B cell (primary cell): ENCODE data around the gene CALML4. TPM values are rescaled to one million over a fixed set of nuclear protein-coding genes. Genes with fewer than 3 reads are reported as not detected.

ENCODE experiments used
- ATAC-seq: fragments of 200-7000 bp; cut with Tn5 transposase; one replicate; pipeline ENCODE4 v1.10.0; 2021; ENCODE audit warnings: low read depth, mild to moderate bottlenecking, moderate number of reproducible peaks, moderate library complexity
- CTCF ChIA-PET: fragments of 350-600 bp; sonication (Branson Sonifier 250); formaldehyde crosslinking; loops from one replicate; lab custom pipeline; 2021; ENCODE audit warnings: antibody characterized with exemption, inconsistent platforms; lab: Charles Lee
- POLR2A ChIA-PET: fragments of 350-600 bp; sonication (Branson Sonifier 250); formaldehyde crosslinking; loops from one replicate; lab custom pipeline; 2021; ENCODE audit warnings: antibody characterized with exemption; lab: Charles Lee
- DNase-seq: peaks from one replicate; pipeline ENCODE4 v3.0.0; 2013
- H2AFZ ChIP-seq: 2 replicates; pipeline ENCODE4 v1.6.1; 2012; ENCODE audit warnings: mild to moderate bottlenecking, low read depth, low read length; ENCODE audit not compliant: insufficient read depth, poor library complexity, severe bottlenecking
- H3K27ac ChIP-seq, 2 donors: 1 replicate in 1 of 2; 2 replicates in 1 of 2; pipeline ENCODE4 v1.5.1; 2012 to 2013; ENCODE audit warnings: low read length in 2 of 2, mild to moderate bottlenecking in 2 of 2, moderate library complexity in 1 of 2
- H3K27me3 ChIP-seq, 4 experiments: fragments of 200-600 bp in 1 of 4; sonication (generic) in 1 of 4; replicated peaks in 1 of 4; 1 replicate in 2 of 4; 2 replicates in 2 of 4; pipeline versions ENCODE4 v1.6.1 to v1.7.0; 2013 to 2016; ENCODE audit warnings: low read length in 3 of 4, mild to moderate bottlenecking in 2 of 4, mixed read lengths in 1 of 4, moderate library complexity in 1 of 4; ENCODE audit not compliant: insufficient read depth in 4 of 4, control insufficient read depth in 3 of 4; ENCODE audit errors: control extremely low read depth in 1 of 4
- H3K36me3 ChIP-seq, 2 experiments: replicated peaks in 1 of 2; 1 replicate in 1 of 2; 2 replicates in 1 of 2; pipeline versions ENCODE4 v1.6.1 to v1.7.1; 2013; ENCODE audit warnings: low read length in 1 of 2; ENCODE audit not compliant: insufficient read depth in 2 of 2, control insufficient read depth in 1 of 2; ENCODE audit errors: control extremely low read depth in 1 of 2, extremely low read depth in 1 of 2
- H3K4me1 ChIP-seq, 2 donors: fragments of 200-600 bp in 1 of 2; sonication (generic) in 1 of 2; 1 replicate in 1 of 2; 2 replicates in 1 of 2; pipeline versions ENCODE4 v1.5.1 to v1.6.1; 2013 to 2017; ENCODE audit warnings: low read length in 2 of 2; ENCODE audit not compliant: control insufficient read depth in 2 of 2, insufficient read depth in 2 of 2
- H3K4me2 ChIP-seq: replicated peaks from 2 replicates; pipeline ENCODE3; 2012; ENCODE audit warnings: mild to moderate bottlenecking, low read depth, low read length; ENCODE audit not compliant: poor library complexity, severe bottlenecking
- H3K4me3 ChIP-seq, 5 experiments: fragments of 200-600 bp in 1 of 5; sonication (generic) in 1 of 5; 1 replicate in 3 of 5; 2 replicates in 2 of 5; pipeline versions ENCODE4 v1.5.1 to v1.7.0; 2011 to 2016; ENCODE audit warnings: low read length in 4 of 5, mild to moderate bottlenecking in 4 of 5, low read depth in 2 of 5, control low read depth in 1 of 5, moderate library complexity in 1 of 5; ENCODE audit not compliant: insufficient read depth in 1 of 5; ENCODE audit errors: control extremely low read depth in 1 of 5, extremely low read depth in 1 of 5
- H3K79me2 ChIP-seq: fragments of 200-600 bp; sonication (generic); one replicate; pipeline ENCODE4 v1.6.0; 2016; ENCODE audit warnings: low read length; ENCODE audit not compliant: control insufficient read depth, insufficient read depth
- H3K9ac ChIP-seq: fragments of 200-600 bp; sonication (generic); 2 replicates; pipeline ENCODE4 v1.6.1; 2017; ENCODE audit warnings: mild to moderate bottlenecking, low read length, moderate library complexity
- H3K9me3 ChIP-seq, 3 donors: one replicate each; pipeline versions ENCODE4 v1.6.1 to v1.7.1; 2013; ENCODE audit warnings: low read length in 2 of 3; ENCODE audit not compliant: control insufficient read depth in 2 of 3, insufficient read depth in 1 of 3; ENCODE audit errors: control extremely low read depth in 1 of 3
- H4K20me1 ChIP-seq: 2 replicates; pipeline ENCODE4 v1.6.0; 2012; ENCODE audit warnings: mild to moderate bottlenecking, low read length; ENCODE audit not compliant: insufficient read depth, control insufficient read depth, poor library complexity, severe bottlenecking
- H3K27ac Mint-ChIP-seq: one replicate; pipeline ENCODE4 v1.8.0; 2021; ENCODE audit warnings: mixed read lengths
- H3K27me3 Mint-ChIP-seq: one replicate; pipeline ENCODE4 v1.8.0; 2021; ENCODE audit warnings: mixed read lengths
- H3K4me1 Mint-ChIP-seq: one replicate; pipeline ENCODE4 v1.8.0; 2021; ENCODE audit warnings: mixed read lengths
- H3K4me3 Mint-ChIP-seq: one replicate; pipeline ENCODE4 v1.8.0; 2021; ENCODE audit warnings: mixed read lengths
- H3K9me3 Mint-ChIP-seq: one replicate; pipeline ENCODE4 v1.8.0; 2022; ENCODE audit warnings: mixed read lengths; ENCODE audit not compliant: insufficient read depth
- CTCF ChIP-seq: fragments of 200-600 bp; IDR thresholded peaks from one replicate; pipeline ENCODE4 v1.8.0; 2022; ENCODE audit warnings: antibody characterized with exemption, mild to moderate bottlenecking
- EZH2 ChIP-seq: IDR thresholded peaks from 2 replicates; pipeline ENCODE4 v1.6.1; 2012; ENCODE audit warnings: borderline replicate concordance, low read depth, mild to moderate bottlenecking, moderate library complexity, low read length; ENCODE audit not compliant: insufficient read depth, poor library complexity, severe bottlenecking
- WGBS: methylation state at CpG from one replicate; pipeline ENCODE4 v1.1.5; 2013; ENCODE audit warnings: missing lambda C conversion rate; ENCODE audit not compliant: insufficient coverage; 5-methylcytosine and 5-hydroxymethylcytosine counted together
- intact Hi-C: fragments of 100-400 bp; cut with micrococcal nuclease; formaldehyde crosslinking; loops from one replicate; pipeline ENCODE4 v1.10.0; 2022
- polyA plus RNA-seq: library from polyadenylated mRNA; depleted of rRNA; stranded (reverse); fragments of >200 nt; gene quantifications from 2 replicates; pipeline ENCODE4 v1.2.3, GENCODE V29; 2012
- total RNA-seq, 2 donors: library from RNA; stranded (reverse); fragments of 120-200 nt in 1 of 2; gene quantifications; 1 replicate in 1 of 2; 2 replicates in 1 of 2; pipeline versions ENCODE4 v1.2.3 to v1.2.4, GENCODE V29; 2013 to 2022

CALML4 gene
- total and polyA plus RNA-seq, 2 donors (not counting 1 experiment from before 2014, with no cell fraction given), result 2.4 to 4.2 TPM

GRCh38 chr15:68205954-68206539, 915 bp upstream of the CALML4 start:
- Histone ChIP-seq H3K27ac (no peak overlapping the region), H3K79me2 (peaks cover 3% of the 10 kb centered on the region), H2AFZ (no peak overlapping the region), H3K4me3 (no peak overlapping the region), H3K9me3 (peaks cover 0 to 7% (median 0%) of the 10 kb centered on the region in 3 donors), H3K36me3 (peaks cover 0 to 3% of the 10 kb centered on the region in 2 experiments), H3K27me3 (no peaks in the 10 kb centered on the region), H3K4me2 (peak overlapping the region; percentile 17), H4K20me1 (no peaks in the 10 kb centered on the region), H3K4me1 (peaks cover 26 to 35% of the 10 kb centered on the region in 2 donors), H3K9ac (no peak overlapping the region)
- no peak overlapping the region for H3K4me3 Mint-ChIP-seq
- ATAC-seq (no peak), DNase-seq (no peak)
- TF ChIP-seq CTCF (no peak), EZH2 (no peak)
- 57% methylated on average over 1 of the region's 14 CpGs for WGBS
- CTCF ChIA-PET, result no interaction called here
- no peaks in the 10 kb centered on the region for H3K9me3 Mint-ChIP-seq
- H3K27ac Mint-ChIP-seq, result no peak overlapping the region
- POLR2A ChIA-PET, result no interaction called here
- H3K4me1 Mint-ChIP-seq, result peaks cover 27% of the 10 kb centered on the region
- no peaks in the 10 kb centered on the region for H3K27me3 Mint-ChIP-seq
- intact Hi-C loops, result no loop called here

- no peak overlapping the region for H2AFZ ChIP-seq
- H3K36me3 ChIP-seq, result peaks cover 0 to 3% of the 10 kb centered on the region in 2 experiments
- Mint-ChIP-seq H3K9me3 (no peaks in the 10 kb centered on the region), H3K4me1 (peaks cover 25% of the 10 kb centered on the region), H3K27me3 (no peaks in the 10 kb centered on the region), H3K27ac (no peak overlapping the region), H3K4me3 (no peak overlapping the region)
- peak overlapping the region; percentile 17 for H3K4me2 ChIP-seq
- H3K9ac ChIP-seq, result no peak overlapping the region
- no peak overlapping the region for H3K27ac ChIP-seq
- H3K9me3 ChIP-seq, result peaks cover 0 to 7% (median 0%) of the 10 kb centered on the region in 3 donors
- H3K79me2 ChIP-seq, result peaks cover 3% of the 10 kb centered on the region
- H3K4me1 ChIP-seq, result peaks cover 24 to 33% of the 10 kb centered on the region in 2 donors
- intact Hi-C loops, result no loop called here
- no peak overlapping the region for H3K4me3 ChIP-seq
- H4K20me1 ChIP-seq, result no peaks in the 10 kb centered on the region
- DNase-seq (no peak), ATAC-seq (no peak)
- CTCF ChIA-PET, result no interaction called here
- TF ChIP-seq CTCF, result no peak
- TF ChIP-seq EZH2, result no peak
- POLR2A ChIA-PET, result no interaction called here
- WGBS, result 83% methylated on average over 11 of the region's 13 CpGs
- H3K27me3 ChIP-seq, result no peaks in the 10 kb centered on the region
Observed at GRCh38 chr15:68205558-68205944, 419 bp upstream of the CALML4 start.
